Pancreas (tissue), 10 donors: Measurements from ENCODE around the gene ITGA1. TPM values are rescaled to one million over a fixed set of nuclear protein-coding genes. Genes with fewer than 3 reads are reported as not detected.

ENCODE experiments used
- ATAC-seq, 4 donors: fragments of 200-7000 bp; cut with Tn5 transposase; one replicate each; pipeline versions ENCODE4 v1.8.0 to v1.9.1; 2020; ENCODE audit warnings: mild to moderate bottlenecking in 4 of 4, moderate library complexity in 4 of 4
- DNase-seq, 6 donors: peaks; one replicate each; pipeline ENCODE4 v3.0.0-alpha.2; 2020
- FAIRE-seq: peaks from 2 replicates; lab custom pipeline; 2012; peaks lifted over from hg19 to GRCh38; lab: Jason Lieb, UNC
- H3K27ac ChIP-seq, 4 donors: fragments of 200-600 bp; sonication (generic); 1 replicate in 3 of 4; 2 replicates in 1 of 4; pipeline versions ENCODE4 v1.5.0 to v1.8.0; 2020
- H3K27me3 ChIP-seq, 4 donors: fragments of 200-600 bp; one replicate each; pipeline ENCODE4 v1.8.0; 2021
- H3K36me3 ChIP-seq, 3 donors: fragments of 200-600 bp; sonication (generic) in 1 of 3; one replicate each; pipeline versions ENCODE4 v1.5.0 to v1.8.0; 2020 to 2021
- H3K4me1 ChIP-seq, 3 donors: fragments of 200-600 bp; one replicate each; pipeline ENCODE4 v1.8.0; 2021
- H3K4me3 ChIP-seq, 4 donors: fragments of 200-600 bp; sonication (generic) in 2 of 4; one replicate each; pipeline versions ENCODE4 v1.5.0 to v1.8.0; 2020 to 2021
- H3K9me3 ChIP-seq, 4 donors: fragments of 200-600 bp; one replicate each; pipeline ENCODE4 v1.8.0; 2021
- CTCF ChIP-seq, 4 donors: fragments of 200-600 bp; sonication (generic) in 3 of 4; IDR thresholded peaks; one replicate each; pipeline versions ENCODE4 v1.5.0 to v1.8.0; 2021; ENCODE audit warnings: antibody characterized with exemption in 4 of 4
- WGBS, 2 donors: extraction: QIAGEN DNeasy Blood & Tissue Kit; methylation state at CpG; one replicate each; pipeline ENCODE4 v1.1.7; 2013; 5-methylcytosine and 5-hydroxymethylcytosine counted together
- intact Hi-C, 3 donors: fragments of 100-400 bp; cut with DNase I; formaldehyde crosslinking; loops; one replicate each; pipeline versions ENCODE4 v1.11.1 to v1.14.2; 2022
- polyA plus RNA-seq, 2 donors: library from polyadenylated mRNA; stranded (reverse); fragments of 200-250 nt; gene quantifications; one replicate each; pipeline ENCODE4 v1.2.3, GENCODE V29; 2013
- total RNA-seq, 6 donors: library from RNA; stranded (reverse); fragmentation: NEBNext Ultra II Directional in 4 of 6; extraction: Animal tissue kit (Norgen Biotek cat#: 25700) in 4 of 6; gene quantifications; one replicate each; pipeline versions ENCODE4 v1.2.1 to v1.2.4, GENCODE V29; 2021 to 2023
- donor health status: healthy with polysubstance abuse.
- donor health status: DM: no; HTN: no; CAD: no; lungs with moderate emphysema.
- donor health status: DM: no; HTN: no; CAD: no.
- donor health status: control.
- donor health status: control.
- donor health status: Bipolar disorder and iron deficiency.
- donor health status: DM: yes; HTN: yes; CAD: no.
- donor health status: DM: no; HTN: no; CAD: no.
- donor health status: DM: no; HTN: no; CAD: no.
- donor health status: DM: yes; HTN: yes; CAD: no.

The ITGA1 gene
- total and polyA plus RNA-seq, 8 donors: 1.9 to 18.3 (median 6.3) TPM

- intact Hi-C loops: no loop called here
- peaks cover 0 to 4% (median 0%) of the 10 kb centered on the region in 3 donors for H3K4me1 ChIP-seq
Observed at GRCh38 chr5:53001541-53001940, 213.8 kb downstream of the ITGA1 start.

GRCh38 chr5:53002491-53002890, 214.8 kb downstream of the ITGA1 start:
- no peaks in the 10 kb centered on the region for H3K9me3 ChIP-seq
- WGBS, 2 donors: 73 to 86% methylated on average over 1 of the region's 1 CpG
- H3K27ac ChIP-seq: no peak overlapping the region
- TF ChIP-seq CTCF (IDR thresholded peaks at IDR 0.05): no peak
- no peak overlapping the region for H3K4me3 ChIP-seq
- ATAC-seq (no peak), FAIRE-seq (no peak), DNase-seq (no peak)
- no peaks in the 10 kb centered on the region for H3K27me3 ChIP-seq
- intact Hi-C loops: no loop called here
- H3K4me1 ChIP-seq: no peaks in the 10 kb centered on the region
- no peaks in the 10 kb centered on the region for H3K36me3 ChIP-seq

More at GRCh38 chr5:53001541-53001940, 213.8 kb downstream of the ITGA1 start:
- no peak overlapping the region for H3K4me3 ChIP-seq
- no peak for TF ChIP-seq CTCF (IDR thresholded peaks at IDR 0.05)
- H3K27me3 ChIP-seq: no peaks in the 10 kb centered on the region
- H3K36me3 ChIP-seq: no peaks in the 10 kb centered on the region
- no peaks in the 10 kb centered on the region for H3K9me3 ChIP-seq
- WGBS, 2 donors: 92 to 96% methylated on average over 4 of the region's 4 CpGs
- FAIRE-seq: no peak
- DNase-seq: no peak
- no peak overlapping the region for H3K27ac ChIP-seq
- no peak for ATAC-seq

- Histone ChIP-seq H3K9me3 (no peaks in the 10 kb centered on the region), H3K4me1 (no peaks in the 10 kb centered on the region), H3K4me3 (no peak overlapping the region), H3K27ac (no peak overlapping the region), H3K36me3 (no peaks in the 10 kb centered on the region), H3K27me3 (no peaks in the 10 kb centered on the region)
- FAIRE-seq (no peak), ATAC-seq (no peak), DNase-seq (no peak)
- 81 to 86% methylated on average over 1 of the region's 1 CpG for WGBS, 2 donors
- no peak for TF ChIP-seq CTCF (IDR thresholded peaks at IDR 0.05)
- intact Hi-C loops: no loop called here
Observed at GRCh38 chr5:53003144-53003543, 215.4 kb downstream of the ITGA1 start.

GRCh38 chr5:53006911-53007890, 219.5 kb downstream of the ITGA1 start:
- TF ChIP-seq CTCF (IDR thresholded peaks at IDR 0.05): no peak
- ATAC-seq: no peak
- no peak for FAIRE-seq
- no peak for DNase-seq
- WGBS, 2 donors: 56 to 59% methylated on average over 4 of the region's 4 CpGs
- Histone ChIP-seq H3K27me3 (no peaks in the 10 kb centered on the region), H3K27ac (no peak overlapping the region), H3K9me3 (no peaks in the 10 kb centered on the region), H3K4me1 (no peaks in the 10 kb centered on the region), H3K36me3 (no peaks in the 10 kb centered on the region), H3K4me3 (no peak overlapping the region)
- intact Hi-C loops: no loop called here

GRCh38 chr5:53008751-53009150, 221.0 kb downstream of the ITGA1 start:
- H3K36me3 ChIP-seq: no peaks in the 10 kb centered on the region
- no peak overlapping the region for H3K4me3 ChIP-seq
- H3K27me3 ChIP-seq: no peaks in the 10 kb centered on the region
- no peak for DNase-seq
- H3K9me3 ChIP-seq: no peaks in the 10 kb centered on the region
- no peak for TF ChIP-seq CTCF (IDR thresholded peaks at IDR 0.05)
- 55 to 78% methylated on average over 1 of the region's 1 CpG for WGBS, 2 donors
- ATAC-seq: no peak
- no peak overlapping the region for H3K27ac ChIP-seq
- no peaks in the 10 kb centered on the region for H3K4me1 ChIP-seq
- FAIRE-seq: no peak
- intact Hi-C loops: no loop called here
